Sigmoid colon (tissue), 7 donors: Measurements from ENCODE around the gene IPO7. TPM values are rescaled to one million over a fixed set of nuclear protein-coding genes. Genes with fewer than 3 reads are reported as not detected.

Experiments used
- DNase-seq: peaks from one replicate; pipeline ENCODE4 v3.0.0-alpha.2; 2019
- H3K27ac ChIP-seq, 4 donors: fragments of 200-600 bp; sonication (generic); one replicate each; pipeline ENCODE4 v1.5.1; 2016 to 2019; ENCODE audit warnings: mild to moderate bottlenecking in 1 of 4
- H3K27me3 ChIP-seq, 3 donors: fragments of 200-600 bp; sonication (generic); one replicate each; pipeline ENCODE4 v1.5.1; 2019; ENCODE audit warnings: mild to moderate bottlenecking in 1 of 3
- H3K36me3 ChIP-seq, 4 donors: fragments of 200-600 bp; sonication (generic); one replicate each; pipeline ENCODE4 v1.5.1; 2016 to 2019
- H3K4me1 ChIP-seq, 4 donors: fragments of 200-600 bp; sonication (generic); one replicate each; pipeline ENCODE4 v1.5.1; 2017 to 2019
- H3K4me3 ChIP-seq, 4 donors: fragments of 200-600 bp; sonication (generic); one replicate each; pipeline ENCODE4 v1.5.1; 2017 to 2019; ENCODE audit warnings: mild to moderate bottlenecking in 2 of 4, moderate library complexity in 1 of 4
- H3K9me3 ChIP-seq, 4 donors: fragments of 200-600 bp in 3 of 4; sonication (generic) in 3 of 4; one replicate each; pipeline versions ENCODE4 v1.5.1 to v1.6.1; 2013 to 2019
- EP300 ChIP-seq, 4 donors: sonication (generic); formaldehyde crosslinking; IDR thresholded peaks; one replicate each; pipeline ENCODE4 v1.6.1; 2017; ENCODE audit warnings: antibody characterized with exemption in 4 of 4
- POLR2A ChIP-seq, 2 donors: fragments of 450-650 bp; IDR thresholded peaks; one replicate each; pipeline ENCODE4 v1.6.1; 2016; ENCODE audit warnings: antibody characterized with exemption in 2 of 2, mild to moderate bottlenecking in 2 of 2, moderate library complexity in 2 of 2
- POLR2AphosphoS5 ChIP-seq, 4 donors: sonication (generic); formaldehyde crosslinking; IDR thresholded peaks; one replicate each; pipeline ENCODE4 v1.6.1; 2017; ENCODE audit warnings: antibody characterized with exemption in 4 of 4
- WGBS, 2 donors: extraction: QIAGEN DNeasy Blood & Tissue Kit; methylation state at CpG; one replicate each; pipeline ENCODE4 v1.1.7; 2013; 5-methylcytosine and 5-hydroxymethylcytosine counted together
- intact Hi-C: fragments of 100-400 bp; cut with DNase I; formaldehyde crosslinking; loops from one replicate; pipeline ENCODE4 v1.15.1; 2023
- polyA plus RNA-seq, 3 donors: library from polyadenylated mRNA; stranded (reverse); fragments of 200-250 nt; gene quantifications; one replicate each; pipeline ENCODE4 v1.2.3, GENCODE V29; 2013
- total RNA-seq, 4 donors: library from RNA; depleted of rRNA; stranded (reverse); fragments of >200 nt; gene quantifications; one replicate each; pipeline ENCODE4 v1.1.0, GENCODE V29; 2016
- TF ChIP-seq, protein P1 (sequence below), 4 experiments: fragments of 450-650 bp in 3 of 4; fragments of 200-600 bp in 1 of 4; IDR thresholded peaks; one replicate each; pipeline ENCODE4 v1.5.1; 2016 to 2019; ENCODE audit warnings: antibody characterized with exemption in 4 of 4, mild to moderate bottlenecking in 3 of 4, moderate library complexity in 2 of 4
- donor health status: healthy with polysubstance abuse.
- donor health status: Bipolar disorder and iron deficiency.
- donor health status: healthy.

The IPO7 gene
- total and polyA plus RNA-seq, 7 donors: 21.3 to 180 (median 121) TPM

GRCh38 chr11:9363954-9364912 is 20.2 kb upstream of the IPO7 start:
- Histone ChIP-seq H3K4me1 (peaks cover 0 to 19% (median 15%) of the 10 kb centered on the region in 4 donors), H3K27me3 (no peaks in the 10 kb centered on the region), H3K36me3 (no peaks in the 10 kb centered on the region), H3K27ac (peak overlapping the region; percentile 91 to 96 (median 95)), H3K9me3 (no peaks in the 10 kb centered on the region), H3K4me3 (peak overlapping the region; percentile 31 to 53 (median 46))
- peak; percentile 71 to 94 (median 84) for TF ChIP-seq POLR2AphosphoS5 (IDR thresholded peaks at IDR 0.05)
- peak in 3 of 4 donors; percentile 67 to 77 (median 76) for TF ChIP-seq EP300 (IDR thresholded peaks at IDR 0.05)
- TF ChIP-seq, protein P1, sequence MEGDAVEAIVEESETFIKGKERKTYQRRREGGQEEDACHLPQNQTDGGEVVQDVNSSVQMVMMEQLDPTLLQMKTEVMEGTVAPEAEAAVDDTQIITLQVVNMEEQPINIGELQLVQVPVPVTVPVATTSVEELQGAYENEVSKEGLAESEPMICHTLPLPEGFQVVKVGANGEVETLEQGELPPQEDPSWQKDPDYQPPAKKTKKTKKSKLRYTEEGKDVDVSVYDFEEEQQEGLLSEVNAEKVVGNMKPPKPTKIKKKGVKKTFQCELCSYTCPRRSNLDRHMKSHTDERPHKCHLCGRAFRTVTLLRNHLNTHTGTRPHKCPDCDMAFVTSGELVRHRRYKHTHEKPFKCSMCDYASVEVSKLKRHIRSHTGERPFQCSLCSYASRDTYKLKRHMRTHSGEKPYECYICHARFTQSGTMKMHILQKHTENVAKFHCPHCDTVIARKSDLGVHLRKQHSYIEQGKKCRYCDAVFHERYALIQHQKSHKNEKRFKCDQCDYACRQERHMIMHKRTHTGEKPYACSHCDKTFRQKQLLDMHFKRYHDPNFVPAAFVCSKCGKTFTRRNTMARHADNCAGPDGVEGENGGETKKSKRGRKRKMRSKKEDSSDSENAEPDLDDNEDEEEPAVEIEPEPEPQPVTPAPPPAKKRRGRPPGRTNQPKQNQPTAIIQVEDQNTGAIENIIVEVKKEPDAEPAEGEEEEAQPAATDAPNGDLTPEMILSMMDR (IDR thresholded peaks at IDR 0.05): no peak
- TF ChIP-seq POLR2A (IDR thresholded peaks at IDR 0.05): peak in 1 of 2 donors; percentile 46
- 3 to 4% methylated on average over 64 of the region's 64 CpGs for WGBS, 2 donors
- intact Hi-C loops: loop anchor here (1.0 to 5.0 kb wide), 4 partner anchors 21 to 99 kb away; partner anchors contain the start of genes DENND5A, TMEM41B and ZNF143
- peak; percentile 98 for DNase-seq

DNA sequence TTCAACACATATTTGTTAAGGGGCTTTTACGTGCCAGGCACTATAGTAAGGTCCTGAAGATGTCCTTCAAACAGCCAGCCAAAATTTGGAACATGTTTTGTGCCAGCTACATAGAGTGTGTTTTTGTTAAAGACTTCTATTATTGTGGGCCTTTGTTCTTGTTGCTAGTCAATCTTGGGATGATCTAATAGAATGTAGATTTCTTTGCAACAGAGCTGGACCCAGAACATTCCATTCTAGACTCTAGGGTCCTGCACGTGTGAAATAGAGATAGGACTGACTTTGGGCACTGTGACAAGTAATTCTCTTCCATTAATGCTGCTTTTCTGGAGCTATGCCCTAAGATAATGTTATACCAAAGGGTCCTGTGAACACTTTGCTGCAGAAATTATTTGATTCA is 16.9 kb upstream of the IPO7 start:
- TF ChIP-seq POLR2A (IDR thresholded peaks at IDR 0.05) (no peak), EP300 (IDR thresholded peaks at IDR 0.05) (no peak), POLR2AphosphoS5 (IDR thresholded peaks at IDR 0.05) (no peak)
- TF ChIP-seq, protein P1 (IDR thresholded peaks at IDR 0.05): no peak
- no peak for DNase-seq
- Histone ChIP-seq H3K4me1 (peaks cover 0 to 15% (median 12%) of the 10 kb centered on the region in 4 donors), H3K27me3 (no peaks in the 10 kb centered on the region), H3K27ac (no peak overlapping the region), H3K36me3 (no peaks in the 10 kb centered on the region), H3K9me3 (no peaks in the 10 kb centered on the region), H3K4me3 (no peak overlapping the region)
- 71 to 75% methylated on average over 2 of the region's 2 CpGs for WGBS, 2 donors
- intact Hi-C loops: no loop called here

DNA sequence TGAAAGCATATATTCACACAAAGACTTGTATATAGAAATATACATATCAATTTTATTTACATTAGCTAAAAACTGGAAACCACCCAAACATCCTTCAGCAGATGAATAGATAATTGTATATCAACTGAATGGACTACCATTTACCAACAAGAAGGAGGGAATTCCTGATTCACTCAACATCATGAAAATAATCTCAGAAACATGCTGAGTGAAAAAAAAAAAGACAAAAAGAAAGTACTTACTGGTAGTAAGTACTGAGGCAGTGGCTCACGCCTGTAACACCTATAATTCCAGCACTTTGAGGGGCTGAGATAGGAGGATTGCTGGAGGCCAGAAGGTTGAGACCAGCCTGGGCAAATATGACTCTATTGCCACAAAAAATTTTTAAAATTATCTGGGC is 7.4 kb upstream of the IPO7 start:
- no peak overlapping the region for H3K27ac ChIP-seq
- no peaks in the 10 kb centered on the region for H3K27me3 ChIP-seq
- no peak overlapping the region for H3K4me3 ChIP-seq
- peaks cover 0 to 14% (median 5%) of the 10 kb centered on the region in 4 donors for H3K4me1 ChIP-seq
- intact Hi-C loops: no loop called here
- 85 to 87% methylated on average over 1 of the region's 1 CpG for WGBS, 2 donors
- no peak for TF ChIP-seq POLR2A (IDR thresholded peaks at IDR 0.05)
- no peak for TF ChIP-seq POLR2AphosphoS5 (IDR thresholded peaks at IDR 0.05)
- TF ChIP-seq EP300 (IDR thresholded peaks at IDR 0.05): no peak
- TF ChIP-seq, protein P1 (IDR thresholded peaks at IDR 0.05): no peak
- no peaks in the 10 kb centered on the region for H3K36me3 ChIP-seq
- no peaks in the 10 kb centered on the region for H3K9me3 ChIP-seq
- DNase-seq: no peak

- H3K27ac ChIP-seq: no peak overlapping the region
- TF ChIP-seq, protein P1 (IDR thresholded peaks at IDR 0.05): no peak
- no peak for TF ChIP-seq POLR2AphosphoS5 (IDR thresholded peaks at IDR 0.05)
- no peak for TF ChIP-seq POLR2A (IDR thresholded peaks at IDR 0.05)
- no peak for TF ChIP-seq EP300 (IDR thresholded peaks at IDR 0.05)
- H3K36me3 ChIP-seq: no peaks in the 10 kb centered on the region
- peaks cover 0 to 16% (median 7%) of the 10 kb centered on the region in 4 donors for H3K4me1 ChIP-seq
- 92% methylated on average over 12 of the region's 12 CpGs for WGBS, 2 donors
- intact Hi-C loops: no loop called here
- H3K27me3 ChIP-seq: no peaks in the 10 kb centered on the region
- H3K9me3 ChIP-seq: no peaks in the 10 kb centered on the region
- no peak for DNase-seq
- H3K4me3 ChIP-seq: no peak overlapping the region
Observed at GRCh38 chr11:9379041-9379440, 5.4 kb upstream of the IPO7 start.
